GM21515 (cell line): Measurements from ENCODE around the gene RPL11.
A peak's percentile ranks its signal among the peaks of the same experiment; 100 is the strongest.
"Not testable (repeated sequence)": the region's sequence is repeated elsewhere in the genome, so short reads cannot be mapped to it uniquely, and the experiment has no call there.

ENCODE experiments used
- ATAC-seq: cut with Tn5 transposase; IDR thresholded peaks from one replicate; pipeline ENCODE4 v1.9.1; 2021; ENCODE audit not compliant: unreplicated experiment

Gene RPL11

DNA sequence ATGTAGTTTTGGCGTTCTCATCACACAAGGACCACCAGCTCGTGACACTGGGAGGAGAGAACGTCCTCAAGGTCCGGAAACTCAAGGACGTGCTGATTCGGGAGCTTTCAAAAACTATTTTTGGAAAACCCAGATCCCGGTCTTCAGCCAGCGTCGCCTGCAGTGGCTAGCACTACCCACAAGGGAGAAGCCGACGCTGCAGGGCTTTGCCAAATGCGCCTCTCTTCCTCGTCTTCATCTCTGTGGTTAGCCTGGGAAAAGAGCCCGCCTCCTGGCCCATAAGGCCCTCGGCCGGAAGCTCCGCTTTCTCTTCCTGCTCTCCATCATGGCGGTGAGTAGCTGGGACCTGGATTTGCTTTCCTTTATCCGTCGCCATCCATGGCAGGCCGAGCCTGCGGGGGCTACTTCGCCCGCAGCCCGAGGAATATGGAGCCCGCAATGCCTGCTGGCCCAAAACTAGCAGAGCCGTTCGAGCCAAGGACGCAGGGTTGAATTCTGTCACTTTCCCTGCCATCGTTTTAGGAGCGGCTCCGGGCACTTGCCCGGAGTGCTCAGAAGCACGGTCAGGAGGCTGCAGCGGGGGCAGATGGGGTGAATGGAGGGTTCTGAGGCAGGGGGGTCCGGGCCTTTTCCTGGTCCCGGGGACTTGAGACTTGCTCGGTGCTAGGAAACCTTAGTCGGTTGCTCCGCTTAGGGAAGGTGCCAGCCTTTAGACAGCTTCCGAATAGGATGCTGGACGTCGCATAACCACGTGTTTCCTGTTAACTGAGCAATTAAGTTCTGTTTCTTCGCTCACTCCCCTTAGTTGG is at the start of gene RPL11:
RPL11 (plus strand) TSS at position 308 of the 809 bp plus-strand sequence; CDS start at position 326, 18 bp downstream.
- peak; percentile 91 for ATAC-seq

DNA sequence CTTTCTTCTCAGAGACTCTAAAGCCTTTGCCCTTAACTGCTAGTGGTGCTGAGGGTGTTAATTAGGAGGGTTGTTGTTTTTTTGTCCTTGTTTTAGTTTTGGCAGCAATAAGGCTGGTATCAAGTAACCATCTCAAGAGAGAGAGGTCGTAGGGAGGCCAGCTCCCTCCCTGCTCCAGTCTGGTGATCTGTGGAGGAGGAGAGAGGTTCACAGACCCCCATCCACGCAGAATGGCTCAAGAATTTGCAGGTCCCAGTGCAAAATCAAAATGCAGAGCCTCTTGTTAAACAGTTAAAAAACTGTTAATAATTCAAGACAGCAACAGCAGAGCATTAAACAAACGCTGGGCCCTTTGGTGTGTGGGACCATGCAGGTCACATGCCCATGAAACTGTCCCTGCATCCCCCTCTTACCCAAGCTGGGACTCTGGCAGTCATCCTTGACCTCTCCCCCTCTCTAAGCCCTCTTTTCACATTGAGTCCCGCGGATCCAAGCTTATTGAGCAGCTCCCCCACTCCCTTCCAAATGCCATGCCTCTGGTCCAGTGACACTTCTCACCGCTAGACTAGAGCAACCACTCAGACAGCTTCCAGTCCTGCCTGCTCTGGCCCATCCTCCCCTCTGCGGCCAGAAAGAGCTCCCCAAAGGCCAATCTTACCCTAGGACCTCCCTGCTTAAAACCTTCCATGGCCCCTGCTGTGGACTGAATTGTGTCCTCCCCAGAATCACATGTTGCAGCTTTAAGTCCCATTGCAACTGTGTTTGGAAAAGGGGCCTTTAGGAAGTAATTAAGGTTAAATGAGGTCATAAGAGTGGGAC is 47.7 kb upstream of the RPL11 start:
- no peak for ATAC-seq

DNA sequence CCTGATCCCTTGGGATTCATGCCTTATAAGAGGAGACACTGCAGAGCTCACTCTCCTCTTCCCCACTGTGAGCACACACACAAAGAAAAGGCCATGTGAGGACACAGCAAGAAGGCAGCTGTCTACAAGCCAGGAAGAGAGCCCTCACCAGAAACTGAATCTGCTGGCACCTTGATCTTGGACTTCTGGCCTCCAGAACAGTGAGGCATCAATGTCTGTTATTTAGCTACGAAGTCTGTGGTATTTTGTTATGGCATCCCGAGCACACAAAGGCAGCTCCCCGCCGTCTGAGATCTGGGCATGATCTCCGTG is 47.1 kb upstream of the RPL11 start:
- no peak for ATAC-seq

DNA sequence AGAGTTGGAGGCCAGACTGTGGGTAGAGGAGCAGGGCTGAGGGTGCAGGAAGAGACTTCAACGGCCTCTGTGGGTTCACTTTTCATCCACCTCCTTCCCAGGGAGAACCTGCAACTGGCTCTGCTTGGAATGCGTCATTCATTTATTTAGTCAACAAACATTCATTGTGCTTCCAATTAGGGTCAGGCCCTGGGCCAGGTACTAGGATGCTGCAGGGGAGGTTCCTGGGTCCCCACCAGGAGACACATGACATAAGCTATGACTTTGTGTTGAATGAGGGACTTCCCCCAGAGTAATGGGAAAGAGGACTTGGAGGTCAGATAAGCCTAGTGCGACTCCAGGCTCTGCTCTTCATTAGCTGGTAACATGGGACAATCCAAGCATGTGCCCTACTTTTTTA is 46.3 kb upstream of the RPL11 start:
- no peak for ATAC-seq

DNA sequence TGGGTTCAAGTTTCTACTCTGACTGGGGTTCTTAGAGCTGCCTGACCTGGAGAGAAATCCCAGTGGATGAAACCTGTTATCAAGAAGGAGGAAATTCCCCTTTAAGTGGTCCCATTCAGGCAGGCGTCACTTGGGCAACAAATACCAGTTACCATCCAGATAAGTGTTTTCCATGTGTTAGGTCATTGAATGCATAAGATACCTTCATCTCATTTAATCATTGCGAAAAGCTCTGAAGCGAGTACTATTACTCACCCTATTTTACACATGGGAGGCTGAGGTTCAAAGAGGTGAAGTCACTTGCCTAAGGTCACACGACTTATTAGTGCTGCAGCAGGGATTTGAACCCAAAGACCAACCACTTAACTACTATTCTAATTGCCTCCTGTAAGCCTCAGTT is 45.5 kb upstream of the RPL11 start:
- ATAC-seq = no peak

DNA sequence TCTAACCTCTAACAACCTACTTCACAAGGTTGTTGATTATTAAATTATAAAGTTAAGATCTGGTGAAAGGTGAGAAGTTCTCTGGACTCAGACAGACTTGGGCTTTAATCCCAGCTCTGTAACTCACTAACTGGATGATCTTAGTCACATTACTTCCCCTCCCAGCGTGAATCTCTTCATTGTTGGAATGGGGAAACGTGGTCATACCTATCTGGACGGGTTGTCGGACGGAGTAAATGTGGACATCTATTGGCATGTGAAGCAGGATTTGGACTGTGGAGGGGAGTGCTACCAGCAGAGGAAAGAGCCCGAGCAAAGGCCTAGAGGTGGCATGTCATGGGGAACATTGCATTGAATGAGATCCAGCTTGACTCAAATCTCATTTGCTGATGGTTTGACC is 45.1 kb upstream of the RPL11 start:
- no peak for ATAC-seq

DNA sequence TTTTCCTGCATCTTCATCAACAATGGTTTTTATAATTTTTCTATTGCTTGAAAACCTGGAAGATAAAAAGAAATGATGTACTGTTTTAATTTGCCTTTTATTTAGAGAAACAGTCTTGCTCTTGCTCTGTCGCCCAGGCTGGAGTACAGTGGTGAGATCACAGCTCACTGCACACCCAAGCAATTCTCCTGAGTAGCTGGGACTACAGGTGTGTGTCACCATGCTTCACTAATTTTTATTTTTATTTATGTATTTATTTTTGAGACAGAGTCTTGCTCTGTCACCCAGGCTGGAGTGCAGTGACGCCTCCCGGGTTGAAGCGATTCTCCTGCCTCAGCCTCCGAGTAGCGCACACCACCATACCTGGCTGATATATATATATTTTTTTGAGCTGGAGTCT is 43.0 kb upstream of the RPL11 start:
- ATAC-seq = no peak

DNA sequence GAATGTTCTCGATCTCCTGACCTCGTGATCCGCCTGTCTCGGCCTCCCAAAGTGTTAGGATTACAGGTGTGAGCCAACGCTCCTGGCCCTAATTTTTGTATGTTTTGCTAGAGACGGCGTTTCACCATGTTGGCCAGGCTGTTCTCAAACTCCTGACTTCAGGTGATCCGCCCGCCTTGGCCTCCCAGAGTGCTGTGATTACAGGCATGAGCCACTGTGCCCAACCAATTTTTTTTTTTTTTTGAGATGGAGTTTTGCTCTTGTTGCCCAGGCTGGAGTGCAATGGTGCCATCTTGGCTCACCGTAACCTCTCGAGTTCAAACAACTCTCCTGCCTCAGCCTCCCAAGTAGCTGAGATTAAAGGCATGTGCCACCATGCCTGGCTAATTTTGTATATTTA is 42.4 kb upstream of the RPL11 start:
- not testable (repeated sequence) for ATAC-seq

DNA sequence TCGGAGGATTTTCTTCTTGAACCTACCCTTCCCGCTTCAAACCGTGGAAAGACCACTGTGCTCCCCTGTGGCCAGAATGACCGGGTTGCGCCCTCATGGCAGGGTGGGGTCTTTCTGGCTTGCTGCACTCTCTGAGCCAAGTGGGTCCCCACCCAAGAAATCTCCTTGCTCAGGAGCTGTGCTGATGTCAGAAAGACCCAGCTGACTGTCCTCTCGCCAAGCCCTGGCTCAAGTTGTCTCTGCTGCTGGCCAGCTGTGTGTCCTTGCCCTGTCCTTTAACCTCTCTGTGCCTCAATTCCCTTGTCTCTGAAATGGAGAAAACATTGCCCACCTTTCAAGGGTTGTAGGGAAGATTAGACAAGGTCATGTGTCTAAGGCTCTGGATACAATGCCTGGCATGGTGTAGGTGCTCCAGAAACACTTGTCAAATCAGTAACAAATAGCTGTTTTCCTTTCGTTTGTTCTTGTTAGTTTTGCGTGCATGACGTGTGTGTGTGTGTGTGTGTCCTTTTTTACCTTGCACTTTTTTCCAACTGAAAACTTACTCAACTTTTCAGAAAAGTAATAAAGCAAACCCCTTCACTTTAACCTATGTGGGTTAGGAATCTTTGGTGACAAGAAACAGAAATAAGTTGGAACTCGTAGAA is 41.1 kb upstream of the RPL11 start:
- ATAC-seq = no peak

DNA sequence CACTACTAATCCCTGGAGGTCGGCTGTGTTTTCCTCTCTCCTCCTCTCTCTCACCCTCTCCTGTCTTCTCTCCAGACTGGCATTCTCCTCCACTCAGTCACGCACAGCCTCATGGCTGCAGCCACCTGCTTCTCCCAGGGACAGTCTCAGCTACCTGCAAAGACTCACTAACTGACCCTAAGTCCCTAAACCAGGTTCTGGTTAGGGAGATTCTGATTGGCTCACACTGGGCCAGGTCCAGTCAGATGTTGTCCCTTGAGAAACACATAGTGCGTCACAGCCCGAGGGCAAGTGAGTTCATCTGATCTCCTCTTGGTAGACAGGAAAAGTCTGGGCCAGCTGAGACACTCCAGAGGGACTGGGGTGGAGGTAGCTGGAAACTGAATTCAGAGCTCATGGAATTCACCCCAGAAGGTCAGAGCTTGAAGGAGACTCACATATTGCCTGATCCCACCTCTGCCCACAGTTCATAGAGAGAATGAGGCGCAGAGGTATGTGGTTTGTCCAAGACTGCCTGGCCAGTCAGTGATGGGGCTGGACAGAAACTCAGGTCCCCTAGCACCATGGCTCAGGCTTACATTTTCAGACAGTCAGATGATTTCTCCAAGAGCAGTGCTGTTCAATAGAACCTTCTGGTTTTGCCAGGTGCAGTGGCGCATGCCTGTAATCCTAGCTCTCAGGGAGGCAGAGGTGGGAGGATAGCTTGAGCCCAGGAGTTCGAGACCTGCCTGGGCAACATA is 40.4 kb upstream of the RPL11 start:
- ATAC-seq = no peak

DNA sequence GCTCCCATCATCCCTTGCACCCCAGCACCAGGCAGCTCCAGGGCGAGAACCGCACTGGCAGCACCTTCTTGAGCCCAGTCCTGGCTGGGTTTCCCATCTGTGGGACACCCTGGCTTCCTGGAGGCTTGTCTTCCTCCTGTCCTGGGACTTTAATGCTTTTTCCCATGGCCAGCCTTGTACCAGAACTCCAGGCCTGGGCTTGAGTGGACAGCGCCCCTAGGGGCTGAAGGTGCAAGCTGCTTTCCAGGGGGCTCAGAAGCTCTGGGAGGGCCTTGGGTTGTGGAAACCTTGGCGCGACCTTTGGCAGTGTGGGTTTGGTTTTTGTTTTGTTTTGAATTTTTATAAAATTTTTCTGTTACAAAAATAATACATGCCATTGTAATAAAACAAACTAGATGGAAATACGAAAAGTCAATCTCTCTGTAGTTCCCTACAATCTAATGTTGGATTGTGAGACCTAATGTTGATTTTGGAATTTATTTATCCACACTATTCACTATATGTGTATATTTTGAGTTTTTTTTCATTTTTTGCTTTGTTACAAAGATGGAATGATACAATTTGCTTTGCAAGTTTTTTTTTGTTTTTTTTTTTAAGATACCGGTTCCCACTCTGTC is 33.8 kb upstream of the RPL11 start:
- no peak for ATAC-seq

DNA sequence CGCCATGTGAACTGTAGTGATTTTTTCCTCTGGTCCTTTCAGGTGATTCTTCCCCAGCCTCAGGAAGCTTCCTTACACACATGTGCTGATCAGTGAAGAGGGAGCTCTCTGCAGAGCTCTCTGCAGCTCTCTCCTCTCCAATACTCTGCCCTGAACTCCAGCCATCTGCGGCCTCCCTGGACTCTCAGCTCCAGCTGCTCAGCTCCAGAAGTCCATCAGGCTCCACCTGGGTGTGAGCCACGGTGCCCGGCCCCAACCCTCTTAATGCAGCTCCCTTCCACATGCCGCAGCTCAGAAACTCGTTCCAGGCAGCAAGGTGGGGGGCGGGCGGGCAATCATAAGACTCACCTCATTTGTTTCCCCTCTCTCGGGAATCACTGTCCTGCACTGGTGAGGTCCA is 30.9 kb upstream of the RPL11 start:
- ATAC-seq = no peak

DNA sequence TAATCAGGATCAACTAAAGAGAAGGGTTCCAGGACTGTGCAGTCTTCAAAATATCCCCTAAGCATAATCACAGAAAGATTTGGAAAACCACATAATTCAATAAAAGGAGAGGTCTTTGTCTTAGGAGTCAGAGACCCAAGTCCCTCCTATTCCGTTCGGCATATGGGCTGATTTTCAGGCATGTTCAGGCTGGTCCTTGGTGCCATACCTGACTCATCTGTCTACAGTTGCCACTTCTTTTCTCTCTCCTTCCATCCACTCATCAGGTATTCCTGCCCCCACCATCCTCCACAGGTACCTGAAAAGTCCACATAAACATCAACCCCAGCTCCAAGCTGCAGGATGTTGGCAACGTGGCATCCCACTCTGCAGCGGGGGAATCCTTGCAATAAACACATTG is 29.7 kb upstream of the RPL11 start:
- no peak for ATAC-seq

DNA sequence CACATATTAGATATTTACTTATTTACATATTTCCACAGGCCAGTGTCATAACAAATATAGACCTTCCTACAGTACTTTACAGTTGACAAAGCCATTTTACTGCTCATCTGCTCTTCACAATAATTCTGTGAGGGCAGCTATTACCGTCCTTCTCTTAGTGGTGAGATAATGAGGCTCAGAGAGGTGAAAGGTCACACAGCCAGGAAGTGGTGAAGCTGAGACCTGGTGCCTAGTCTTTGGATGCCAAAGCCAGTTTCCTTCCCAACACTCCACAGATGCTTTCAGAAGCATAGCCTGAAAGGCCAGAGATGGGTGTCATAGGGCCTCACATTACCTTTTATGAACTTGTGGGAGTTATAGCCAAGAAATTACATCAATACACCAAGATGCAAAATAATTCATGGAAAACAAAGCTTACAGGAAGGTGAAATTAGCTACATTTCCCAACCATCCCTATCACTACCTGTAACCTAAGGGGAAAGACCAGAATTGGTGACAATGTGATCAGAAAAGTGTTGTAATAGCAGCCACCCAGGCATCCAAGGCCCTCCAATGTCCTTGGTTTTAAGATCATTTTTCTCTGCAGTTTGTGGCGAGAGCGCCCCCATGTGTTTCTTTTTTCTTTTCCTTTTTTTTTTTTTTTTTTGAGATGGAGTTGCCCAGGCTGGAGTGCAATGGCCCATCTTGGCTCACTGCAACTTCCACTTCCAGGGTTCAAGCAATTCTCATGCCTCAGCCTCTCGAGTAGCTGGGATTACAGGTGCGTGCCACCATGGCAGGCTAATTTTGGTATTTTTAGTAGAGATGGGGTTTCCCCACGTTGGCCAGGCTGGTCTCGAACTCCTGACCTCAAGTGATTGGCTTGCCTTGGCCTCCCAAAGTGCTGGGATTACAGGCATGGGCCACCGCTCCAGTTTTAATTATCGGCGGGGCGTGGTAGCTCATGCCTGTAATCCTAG is 26.5 kb upstream of the RPL11 start:
- ATAC-seq = no peak

DNA sequence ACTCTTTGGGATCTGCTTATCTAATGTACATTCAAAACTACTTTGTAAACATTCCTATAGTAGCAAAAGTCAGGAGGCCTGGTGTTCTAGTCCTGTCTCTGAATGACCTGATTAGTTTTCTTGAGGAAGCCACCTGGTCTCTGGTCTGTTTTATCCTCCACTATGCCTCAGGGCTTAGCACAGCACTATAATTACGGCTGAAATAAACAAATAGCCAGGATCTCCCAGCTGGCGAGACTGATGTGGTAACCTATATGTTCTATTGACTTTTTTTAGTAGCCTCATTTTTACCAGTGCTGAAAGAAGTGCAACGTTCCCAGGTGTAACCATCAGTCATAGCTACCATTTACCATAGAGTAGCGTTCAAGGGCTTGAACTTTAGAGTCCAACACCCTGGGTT is 24.2 kb upstream of the RPL11 start:
- ATAC-seq = no peak

DNA sequence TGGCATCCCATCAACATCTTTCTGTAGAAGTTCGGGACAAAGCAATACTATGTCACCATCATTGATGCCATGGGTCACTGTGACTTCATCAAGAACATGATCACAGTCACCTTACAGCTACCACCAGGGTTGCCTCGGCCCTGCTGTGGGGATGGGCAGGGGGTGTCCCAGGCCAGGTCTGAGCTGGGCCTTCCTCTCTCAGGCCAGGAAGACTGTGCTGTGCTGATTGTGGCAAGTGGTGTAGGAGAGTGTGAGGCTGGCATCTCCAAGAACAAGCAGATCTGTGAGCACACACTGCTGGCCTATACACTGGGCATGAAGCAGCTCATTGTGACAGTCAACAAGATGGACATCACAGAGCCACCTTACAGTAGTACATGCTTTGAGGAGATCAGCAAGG is 20.9 kb upstream of the RPL11 start:
- ATAC-seq = no peak

DNA sequence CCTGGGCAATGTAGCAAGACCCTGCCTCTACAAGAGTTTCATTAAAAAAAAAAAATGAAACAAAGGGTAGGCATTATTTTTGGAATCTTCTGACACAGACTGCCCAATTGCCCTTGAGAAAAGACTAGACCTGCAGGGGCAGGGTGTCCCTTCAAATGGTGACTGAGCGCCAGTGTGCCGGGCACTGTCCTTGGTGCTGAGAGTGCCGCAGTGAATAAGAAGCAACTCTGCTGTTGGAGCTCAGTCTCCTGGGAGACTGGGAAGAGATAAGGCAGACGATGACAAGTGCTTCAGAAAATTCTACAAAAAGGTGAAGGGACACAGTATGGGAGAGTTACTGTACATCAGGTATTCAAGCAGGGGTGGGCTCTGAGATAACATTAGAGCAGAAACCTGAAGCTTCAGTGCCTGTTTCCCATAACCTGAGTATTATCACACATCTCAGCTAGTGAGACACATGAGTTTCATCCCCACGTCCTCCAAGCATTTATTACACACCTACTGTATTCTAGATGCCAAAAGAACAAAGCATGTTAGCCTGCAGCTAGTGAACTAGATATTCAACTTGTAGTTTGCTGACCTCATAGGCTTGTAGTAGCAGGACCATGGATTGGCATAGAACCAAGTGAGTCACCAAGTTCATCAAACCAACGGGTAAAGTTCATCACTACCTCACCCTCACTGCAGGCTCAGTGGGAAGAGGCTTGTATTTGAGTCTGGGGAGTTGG is 18.4 kb upstream of the RPL11 start:
- ATAC-seq = no peak

DNA sequence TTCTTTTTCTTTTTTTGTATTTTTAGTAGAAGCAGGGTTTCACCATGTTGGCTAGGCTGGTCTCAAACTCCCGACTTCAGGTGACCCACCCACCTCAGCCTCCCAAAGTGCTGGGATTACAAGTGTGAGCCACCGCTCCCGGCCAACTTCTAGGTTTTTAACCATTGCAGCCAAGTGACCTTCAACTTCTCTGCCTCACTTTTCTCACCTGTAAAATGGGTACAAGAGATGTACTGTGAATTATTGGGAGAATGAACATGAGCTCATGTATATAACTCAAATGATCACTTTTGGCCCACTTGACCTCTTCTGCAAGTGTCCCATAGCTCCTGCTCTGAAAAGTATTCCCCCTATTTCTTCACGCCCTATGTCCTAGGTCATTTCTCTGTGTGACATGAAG is 11.8 kb upstream of the RPL11 start:
- no peak for ATAC-seq

DNA sequence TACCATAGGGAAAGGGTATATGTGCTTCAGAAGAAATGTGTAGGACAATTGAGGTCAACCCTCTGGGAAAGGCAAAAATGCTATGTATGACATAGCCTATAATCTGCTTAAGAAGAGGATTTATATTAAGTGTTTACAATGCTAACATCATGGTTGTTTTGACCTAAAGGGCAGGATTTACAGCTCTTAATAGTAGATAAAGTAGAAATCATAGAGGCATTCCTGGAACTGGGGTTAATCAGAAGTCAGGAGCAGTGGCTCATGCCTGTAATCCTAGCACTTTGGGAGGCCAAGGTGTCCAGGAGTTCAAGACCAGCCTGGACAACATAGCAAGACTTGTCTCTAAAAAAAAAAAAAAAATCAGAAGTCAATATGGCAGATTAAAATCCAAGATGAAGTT is 8.7 kb upstream of the RPL11 start:
- no peak for ATAC-seq
